OCI-LY7 (cell line): ENCODE results near the gene GON4L. TPM values are rescaled to one million over a fixed set of nuclear protein-coding genes. Genes with fewer than 3 reads are reported as not detected.
"Not testable (repeated sequence)": the region's sequence is repeated elsewhere in the genome, so short reads cannot be mapped to it uniquely, and the experiment has no call there.

Experiments used
- BruUV-seq: library from RNA; stranded (reverse); fragments of 400-500 nt; replicated peaks from 2 replicates; lab custom pipeline; 2021; lab: Mats Ljungman, UMichigan
- CTCF ChIA-PET: fragments of 300-600 bp; sonication (Branson Sonifier 250); formaldehyde crosslinking; loops from one replicate; lab custom pipeline; 2022; ENCODE audit warnings: antibody characterized with exemption; ENCODE audit not compliant: unreplicated experiment; lab: Charles Lee
- POLR2A ChIA-PET: fragments of 300-600 bp; sonication (Branson Sonifier 250); formaldehyde crosslinking; loops from one replicate; lab custom pipeline; 2022; ENCODE audit warnings: antibody characterized with exemption; lab: Charles Lee
- DNase-seq: peaks from one replicate; pipeline ENCODE4 v3.0.0-alpha.2; 2015; ENCODE audit warnings: low spot score
- H2AFZ ChIP-seq: fragments of 200-600 bp; sonication (generic), shearing (Covaris generic); 2 replicates; pipeline ENCODE4 v1.6.1; 2014; ENCODE audit warnings: mild to moderate bottlenecking, antibody characterized with exemption, low read length, moderate library complexity
- H3K27ac ChIP-seq: fragments of 200-600 bp; sonication (generic); 2 replicates; pipeline ENCODE4 v1.5.1; 2014; ENCODE audit warnings: mixed run types, low read depth, mild to moderate bottlenecking, moderate library complexity, low read length, inconsistent platforms; ENCODE audit not compliant: poor library complexity, severe bottlenecking
- H3K36me3 ChIP-seq: fragments of 200-600 bp; sonication (generic); 2 replicates; pipeline ENCODE4 v1.6.1; 2014; ENCODE audit warnings: mild to moderate bottlenecking, antibody characterized with exemption, low read length, moderate library complexity, mixed read lengths; ENCODE audit not compliant: insufficient read depth
- H3K4me1 ChIP-seq: fragments of 200-600 bp; sonication (generic); 2 replicates; pipeline ENCODE4 v1.5.1; 2014; ENCODE audit warnings: mild to moderate bottlenecking, low read length; ENCODE audit not compliant: insufficient read depth, poor library complexity, severe bottlenecking
- H3K4me2 ChIP-seq: fragments of 200-600 bp; sonication (generic); 2 replicates; pipeline ENCODE4 v1.6.1; 2014; ENCODE audit warnings: mild to moderate bottlenecking, low read length
- H3K4me3 ChIP-seq: fragments of 200-600 bp; sonication (generic); 2 replicates; pipeline ENCODE4 v1.5.1; 2014; ENCODE audit warnings: mild to moderate bottlenecking, low read depth, low read length; ENCODE audit not compliant: poor library complexity, severe bottlenecking
- H3K79me2 ChIP-seq: fragments of 200-600 bp; sonication (generic); 2 replicates; pipeline ENCODE4 v1.6.1; 2016; ENCODE audit warnings: low read depth, mild to moderate bottlenecking, low read length, moderate library complexity, mixed read lengths; ENCODE audit not compliant: insufficient read depth
- H3K9me2 ChIP-seq: fragments of 200-600 bp; sonication (generic); 2 replicates; pipeline ENCODE4 v1.6.1; 2016; ENCODE audit warnings: mild to moderate bottlenecking, low read length, mixed read lengths; ENCODE audit not compliant: insufficient read depth
- H3K9me3 ChIP-seq: fragments of 200-600 bp; sonication (generic); 2 replicates; pipeline ENCODE4 v1.6.1; 2014; ENCODE audit warnings: mild to moderate bottlenecking, mixed run types, low read length, mixed read lengths
- H4K20me1 ChIP-seq: fragments of 200-600 bp; sonication (generic); 2 replicates; pipeline ENCODE4 v1.6.1; 2014; ENCODE audit warnings: mild to moderate bottlenecking, antibody characterized with exemption, low read length, moderate library complexity, mixed read lengths; ENCODE audit not compliant: insufficient read depth
- EZH2phosphoT487 ChIP-seq: fragments of 200-600 bp; sonication (generic); IDR thresholded peaks from 2 replicates; pipeline ENCODE4 v1.6.1; 2018; ENCODE audit warnings: low read depth, borderline replicate concordance, mild to moderate bottlenecking, mixed run types, antibody characterized with exemption, low read length, moderate library complexity, mixed read lengths
- intact Hi-C: fragments of 100-400 bp; cut with micrococcal nuclease; formaldehyde crosslinking; loops from one replicate; pipeline ENCODE4 v1.10.0; 2022; ENCODE audit not compliant: unreplicated experiment
- total RNA-seq, 2 experiments: library from RNA; depleted of rRNA in 1 of 2; stranded (reverse); fragments of >200 nt in 1 of 2; shearing (Covaris generic) in 1 of 2; gene quantifications; 2 replicates each; pipeline ENCODE4 v1.2.3, GENCODE V29; 2014 to 2022
- TF ChIP-seq, protein P1 (sequence below): fragments of 200-600 bp; sonication (generic); conservative IDR thresholded peaks from 2 replicates; pipeline ENCODE4 v1.5.1; 2014; ENCODE audit warnings: mild to moderate bottlenecking, antibody characterized with exemption, low read length, moderate library complexity, mixed read lengths

The GON4L gene
- total RNA-seq, 2 experiments from 2014 or later = 46.0 to 78.0 TPM

GRCh38 chr1:155801149-155801548, 55.9 kb downstream of the GON4L start:
- TF ChIP-seq EZH2phosphoT487 = no peak
- TF ChIP-seq, protein P1, sequence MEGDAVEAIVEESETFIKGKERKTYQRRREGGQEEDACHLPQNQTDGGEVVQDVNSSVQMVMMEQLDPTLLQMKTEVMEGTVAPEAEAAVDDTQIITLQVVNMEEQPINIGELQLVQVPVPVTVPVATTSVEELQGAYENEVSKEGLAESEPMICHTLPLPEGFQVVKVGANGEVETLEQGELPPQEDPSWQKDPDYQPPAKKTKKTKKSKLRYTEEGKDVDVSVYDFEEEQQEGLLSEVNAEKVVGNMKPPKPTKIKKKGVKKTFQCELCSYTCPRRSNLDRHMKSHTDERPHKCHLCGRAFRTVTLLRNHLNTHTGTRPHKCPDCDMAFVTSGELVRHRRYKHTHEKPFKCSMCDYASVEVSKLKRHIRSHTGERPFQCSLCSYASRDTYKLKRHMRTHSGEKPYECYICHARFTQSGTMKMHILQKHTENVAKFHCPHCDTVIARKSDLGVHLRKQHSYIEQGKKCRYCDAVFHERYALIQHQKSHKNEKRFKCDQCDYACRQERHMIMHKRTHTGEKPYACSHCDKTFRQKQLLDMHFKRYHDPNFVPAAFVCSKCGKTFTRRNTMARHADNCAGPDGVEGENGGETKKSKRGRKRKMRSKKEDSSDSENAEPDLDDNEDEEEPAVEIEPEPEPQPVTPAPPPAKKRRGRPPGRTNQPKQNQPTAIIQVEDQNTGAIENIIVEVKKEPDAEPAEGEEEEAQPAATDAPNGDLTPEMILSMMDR = no peak
- H4K20me1 ChIP-seq = no peaks in the 10 kb centered on the region
- DNase-seq = no peak

DNA sequence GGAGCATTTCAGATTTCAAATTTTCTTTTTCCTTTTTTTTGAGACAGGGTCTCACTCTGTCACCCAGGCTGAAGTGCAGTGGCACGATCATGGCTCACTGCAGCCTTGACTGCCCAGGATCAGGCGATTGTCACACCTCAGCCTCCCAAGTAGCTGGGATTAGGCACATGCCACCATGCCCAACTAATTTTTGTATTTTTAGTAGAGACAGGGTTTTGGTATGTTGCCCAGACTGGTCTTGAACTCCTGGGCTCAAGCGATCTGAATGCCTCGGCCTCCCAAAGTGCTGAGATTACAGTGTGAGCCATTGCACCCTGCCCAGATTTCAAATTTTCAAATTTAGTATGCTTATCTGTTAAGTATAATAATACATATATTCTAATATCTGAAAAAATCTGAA, 61.4 kb downstream of the GON4L start:
- DNase-seq, H3K9me2 ChIP-seq, H3K4me1 ChIP-seq, intact Hi-C loops, H4K20me1 ChIP-seq, BruUV-seq, H2AFZ ChIP-seq, CTCF ChIA-PET, H3K9me3 ChIP-seq, H3K4me2 ChIP-seq, POLR2A ChIA-PET, H3K27ac ChIP-seq, H3K79me2 ChIP-seq, H3K4me3 ChIP-seq: not testable (repeated sequence)
- peaks cover 63% of the 10 kb centered on the region for H3K36me3 ChIP-seq

More at GRCh38 chr1:155801149-155801548, 55.9 kb downstream of the GON4L start:
- Histone ChIP-seq H2AFZ (no peak overlapping the region), H3K9me3 (no peaks in the 10 kb centered on the region), H3K36me3 (peaks cover 77% of the 10 kb centered on the region), H3K79me2 (no peaks in the 10 kb centered on the region), H3K4me2 (no peak overlapping the region), H3K27ac (no peak overlapping the region), H3K4me3 (no peak overlapping the region), H3K4me1 (no peaks in the 10 kb centered on the region), H3K9me2 (no peaks in the 10 kb centered on the region)
- CTCF ChIA-PET = no interaction called here
- POLR2A ChIA-PET = interaction anchor here (0.7 kb wide), 1 partner anchor 101 kb away, joined by 4 read pairs; no protein-coding TSS in a partner anchor
- intact Hi-C loops = no loop called here
- no TSS peak for BruUV-seq

- ChIA-PET CTCF (no interaction called here), POLR2A (interaction anchor here (0.6 kb wide), 1 partner anchor 12 kb away, joined by 3 read pairs; no protein-coding TSS in a partner anchor)
- intact Hi-C loops = no loop called here
- no peaks in the 10 kb centered on the region for H3K79me2 ChIP-seq
- H3K36me3 ChIP-seq = peaks cover 56% of the 10 kb centered on the region
- H2AFZ ChIP-seq = no peak overlapping the region
- H3K9me2 ChIP-seq = no peaks in the 10 kb centered on the region
- H3K4me1 ChIP-seq = no peaks in the 10 kb centered on the region
- no peaks in the 10 kb centered on the region for H4K20me1 ChIP-seq
- no TSS peak for BruUV-seq
- no peak overlapping the region for H3K4me2 ChIP-seq
- H3K4me3 ChIP-seq = no peak overlapping the region
- TF ChIP-seq EZH2phosphoT487 = no peak
- TF ChIP-seq, protein P1 = no peak
- no peaks in the 10 kb centered on the region for H3K9me3 ChIP-seq
- no peak for DNase-seq
- H3K27ac ChIP-seq = no peak overlapping the region
These were observed 62.3 kb downstream of the GON4L start for GRCh38 chr1:155794605-155795245.
